Caco-2 (cell line): ENCODE measurements around the gene PAFAH1B1. TPM values are rescaled to one million over a fixed set of nuclear protein-coding genes. Genes with fewer than 3 reads are reported as not detected.

Source experiments
- BruUV-seq: library from RNA; stranded (reverse); fragments of 400-500 nt; replicated peaks from 2 replicates; lab custom pipeline; 2021; lab: Mats Ljungman, UMichigan
- CTCF ChIA-PET: fragments of 300-600 bp; sonication (Branson Sonifier 250); formaldehyde crosslinking; loops from one replicate; lab custom pipeline; 2022; ENCODE audit warnings: antibody characterized with exemption; lab: Charles Lee
- POLR2A ChIA-PET: fragments of 300-600 bp; sonication (Branson Sonifier 250); formaldehyde crosslinking; loops from one replicate; lab custom pipeline; 2022; ENCODE audit warnings: antibody characterized with exemption; lab: Charles Lee
- DNase-seq, 2 experiments: peaks; one replicate each; pipeline versions ENCODE4 v3.0.0 to v3.0.0-alpha.2; 2020 to 2022
- H3K27me3 ChIP-seq: replicated peaks from 2 replicates; pipeline ENCODE4 v1.6.0; 2011; ENCODE audit warnings: low read length; ENCODE audit not compliant: control insufficient read depth, insufficient read depth
- H3K36me3 ChIP-seq: 2 replicates; pipeline ENCODE4 v1.5.1; 2011; ENCODE audit warnings: low read length; ENCODE audit not compliant: control insufficient read depth, insufficient read depth
- H3K4me1 ChIP-seq: fragments of 250-450 bp; sonication (Bioruptor Pico); 2 replicates; pipeline ENCODE4 v1.5.1; 2020; ENCODE audit warnings: mild to moderate bottlenecking
- H3K4me3 ChIP-seq: 2 replicates; pipeline ENCODE4 v1.5.1; 2011; ENCODE audit warnings: low read depth, mild to moderate bottlenecking, control low read depth, low read length
- H3K9me3 ChIP-seq: fragments of 250-450 bp; sonication (Bioruptor Pico); 2 replicates; pipeline ENCODE4 v1.5.1; 2020; ENCODE audit warnings: mild to moderate bottlenecking, moderate library complexity
- H3K27ac Mint-ChIP-seq: one replicate; pipeline ENCODE4 v1.8.0; 2022; ENCODE audit warnings: mixed read lengths; ENCODE audit not compliant: unreplicated experiment
- H3K27me3 Mint-ChIP-seq: one replicate; pipeline ENCODE4 v1.8.0; 2022; ENCODE audit warnings: mixed read lengths; ENCODE audit not compliant: insufficient read depth, unreplicated experiment
- H3K36me3 Mint-ChIP-seq: one replicate; pipeline ENCODE4 v1.8.0; 2022; ENCODE audit warnings: mild to moderate bottlenecking, mixed read lengths; ENCODE audit not compliant: insufficient read depth, unreplicated experiment
- H3K4me1 Mint-ChIP-seq: one replicate; pipeline ENCODE4 v1.8.0; 2022; ENCODE audit warnings: low read depth, mixed read lengths; ENCODE audit not compliant: unreplicated experiment
- H3K4me3 Mint-ChIP-seq: one replicate; pipeline ENCODE4 v1.8.0; 2022; ENCODE audit warnings: mild to moderate bottlenecking, moderate library complexity, mixed read lengths; ENCODE audit not compliant: unreplicated experiment
- H3K9me3 Mint-ChIP-seq: one replicate; pipeline ENCODE4 v1.8.0; 2022; ENCODE audit warnings: mixed read lengths; ENCODE audit not compliant: unreplicated experiment
- intact Hi-C: fragments of 100-400 bp; cut with micrococcal nuclease; formaldehyde crosslinking; loops from one replicate; pipeline ENCODE4 v1.10.0; 2022; ENCODE audit not compliant: unreplicated experiment
- total RNA-seq: library from RNA; stranded (reverse); gene quantifications from 2 replicates; pipeline ENCODE4 v1.2.3, GENCODE V29; 2022
- TF ChIP-seq, protein P1 (sequence below), 2 experiments: fragments of 200-600 bp in 1 of 2; IDR thresholded peaks; 1 replicate in 1 of 2; 2 replicates in 1 of 2; pipeline versions ENCODE4 v1.5.1 to v1.8.0; 2011 to 2022; ENCODE audit warnings: antibody characterized with exemption in 1 of 2, control low read depth in 1 of 2, inconsistent platforms in 1 of 2, low read depth in 1 of 2, low read length in 1 of 2, mild to moderate bottlenecking in 1 of 2, moderate library complexity in 1 of 2; ENCODE audit not compliant: insufficient read depth in 1 of 2, severe bottlenecking in 1 of 2, unreplicated experiment in 1 of 2

Gene PAFAH1B1
- total RNA-seq, 1 experiment from 2014 or later = 141 TPM

DNA sequence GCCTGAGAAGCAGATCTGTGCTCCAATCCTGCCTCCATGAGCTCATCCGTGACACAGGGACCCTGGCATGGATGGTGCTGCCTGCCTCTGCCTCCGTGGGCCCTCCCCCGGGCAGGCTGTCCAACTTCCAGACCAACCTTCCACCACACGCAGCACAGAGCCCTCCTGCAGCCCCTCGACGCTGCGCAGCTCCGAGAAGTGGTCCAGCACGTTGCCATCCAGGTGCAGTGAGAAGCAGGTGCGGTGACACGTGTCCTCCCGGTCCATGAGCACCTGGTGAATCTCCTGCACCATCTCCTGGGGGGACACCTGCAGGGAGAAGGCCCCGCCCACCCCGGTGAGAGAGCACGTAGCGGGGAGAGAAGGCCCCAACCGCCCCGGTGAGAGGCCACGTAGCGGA lies 109.7 kb downstream of the PAFAH1B1 start:
- peaks cover 3% of the 10 kb centered on the region; the same call in 1 of the 2 replicates for H3K36me3 ChIP-seq
- peaks cover 67% of the 10 kb centered on the region for H3K36me3 Mint-ChIP-seq

DNA sequence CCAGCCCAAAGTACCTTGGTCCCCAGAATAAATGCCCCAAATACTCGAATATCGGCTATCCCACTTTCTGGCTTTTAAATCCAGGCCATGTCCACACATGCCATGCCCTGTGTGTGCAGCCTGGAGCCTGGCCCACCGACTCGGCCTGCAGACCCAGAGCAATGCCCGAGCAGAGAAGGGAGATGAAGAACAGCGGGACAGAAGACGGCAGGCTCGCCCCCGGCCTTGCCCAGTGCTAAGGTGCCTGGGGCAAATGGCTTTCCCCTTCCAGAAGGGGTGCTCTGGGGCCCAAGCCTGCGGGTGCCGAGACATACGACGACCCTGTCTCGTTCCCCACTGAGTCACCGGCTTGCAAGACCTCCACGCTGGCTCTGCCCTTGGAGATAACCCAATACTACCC lies 110.2 kb downstream of the PAFAH1B1 start:
- no TSS peak for BruUV-seq
- H3K36me3 Mint-ChIP-seq = peaks cover 63% of the 10 kb centered on the region
- TF ChIP-seq, protein P1, sequence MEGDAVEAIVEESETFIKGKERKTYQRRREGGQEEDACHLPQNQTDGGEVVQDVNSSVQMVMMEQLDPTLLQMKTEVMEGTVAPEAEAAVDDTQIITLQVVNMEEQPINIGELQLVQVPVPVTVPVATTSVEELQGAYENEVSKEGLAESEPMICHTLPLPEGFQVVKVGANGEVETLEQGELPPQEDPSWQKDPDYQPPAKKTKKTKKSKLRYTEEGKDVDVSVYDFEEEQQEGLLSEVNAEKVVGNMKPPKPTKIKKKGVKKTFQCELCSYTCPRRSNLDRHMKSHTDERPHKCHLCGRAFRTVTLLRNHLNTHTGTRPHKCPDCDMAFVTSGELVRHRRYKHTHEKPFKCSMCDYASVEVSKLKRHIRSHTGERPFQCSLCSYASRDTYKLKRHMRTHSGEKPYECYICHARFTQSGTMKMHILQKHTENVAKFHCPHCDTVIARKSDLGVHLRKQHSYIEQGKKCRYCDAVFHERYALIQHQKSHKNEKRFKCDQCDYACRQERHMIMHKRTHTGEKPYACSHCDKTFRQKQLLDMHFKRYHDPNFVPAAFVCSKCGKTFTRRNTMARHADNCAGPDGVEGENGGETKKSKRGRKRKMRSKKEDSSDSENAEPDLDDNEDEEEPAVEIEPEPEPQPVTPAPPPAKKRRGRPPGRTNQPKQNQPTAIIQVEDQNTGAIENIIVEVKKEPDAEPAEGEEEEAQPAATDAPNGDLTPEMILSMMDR (IDR thresholded peaks at IDR 0.05; ENCODE audit: insufficient read depth in 1 of 2, low read depth in 1 of 2, low read length in 1 of 2, severe bottlenecking in 1 of 2, unreplicated experiment in 1 of 2) = no peak
- POLR2A ChIA-PET = no interaction called here
- H3K27me3 Mint-ChIP-seq = no peaks in the 10 kb centered on the region
- no peaks in the 10 kb centered on the region for H3K9me3 Mint-ChIP-seq
- no peak overlapping the region for H3K4me3 ChIP-seq
- peaks cover 1% of the 10 kb centered on the region; the same call in 1 of the 2 replicates for H3K36me3 ChIP-seq
- H3K27ac Mint-ChIP-seq = no peak overlapping the region
- CTCF ChIA-PET = no interaction called here
- intact Hi-C loops = no loop called here
- no peak overlapping the region for H3K4me3 Mint-ChIP-seq
- no peaks in the 10 kb centered on the region for H3K4me1 Mint-ChIP-seq
- DNase-seq = no peak
- H3K27me3 ChIP-seq = no peaks in the 10 kb centered on the region
- no peaks in the 10 kb centered on the region for H3K9me3 ChIP-seq
- no peaks in the 10 kb centered on the region for H3K4me1 ChIP-seq

More for the DNA sequence above, 109.7 kb downstream of the PAFAH1B1 start:
- intact Hi-C loops = no loop called here
- TF ChIP-seq, protein P1 (IDR thresholded peaks at IDR 0.05; ENCODE audit: insufficient read depth in 1 of 2, low read depth in 1 of 2, low read length in 1 of 2, severe bottlenecking in 1 of 2, unreplicated experiment in 1 of 2) = no peak
- Histone ChIP-seq H3K9me3 (no peaks in the 10 kb centered on the region), H3K27me3 (no peaks in the 10 kb centered on the region), H3K4me3 (no peak overlapping the region), H3K4me1 (no peaks in the 10 kb centered on the region)
- BruUV-seq = no TSS peak
- Mint-ChIP-seq H3K4me3 (no peak overlapping the region), H3K9me3 (no peaks in the 10 kb centered on the region), H3K4me1 (no peaks in the 10 kb centered on the region), H3K27ac (no peak overlapping the region), H3K27me3 (no peaks in the 10 kb centered on the region)
- peak in 1 of 2 experiments; percentile 27 for DNase-seq
- POLR2A ChIA-PET = no interaction called here
- CTCF ChIA-PET = interaction anchor here (0.6 kb wide), 1 partner anchor 1359 kb away, joined by 6 read pairs; no protein-coding TSS in a partner anchor

DNA sequence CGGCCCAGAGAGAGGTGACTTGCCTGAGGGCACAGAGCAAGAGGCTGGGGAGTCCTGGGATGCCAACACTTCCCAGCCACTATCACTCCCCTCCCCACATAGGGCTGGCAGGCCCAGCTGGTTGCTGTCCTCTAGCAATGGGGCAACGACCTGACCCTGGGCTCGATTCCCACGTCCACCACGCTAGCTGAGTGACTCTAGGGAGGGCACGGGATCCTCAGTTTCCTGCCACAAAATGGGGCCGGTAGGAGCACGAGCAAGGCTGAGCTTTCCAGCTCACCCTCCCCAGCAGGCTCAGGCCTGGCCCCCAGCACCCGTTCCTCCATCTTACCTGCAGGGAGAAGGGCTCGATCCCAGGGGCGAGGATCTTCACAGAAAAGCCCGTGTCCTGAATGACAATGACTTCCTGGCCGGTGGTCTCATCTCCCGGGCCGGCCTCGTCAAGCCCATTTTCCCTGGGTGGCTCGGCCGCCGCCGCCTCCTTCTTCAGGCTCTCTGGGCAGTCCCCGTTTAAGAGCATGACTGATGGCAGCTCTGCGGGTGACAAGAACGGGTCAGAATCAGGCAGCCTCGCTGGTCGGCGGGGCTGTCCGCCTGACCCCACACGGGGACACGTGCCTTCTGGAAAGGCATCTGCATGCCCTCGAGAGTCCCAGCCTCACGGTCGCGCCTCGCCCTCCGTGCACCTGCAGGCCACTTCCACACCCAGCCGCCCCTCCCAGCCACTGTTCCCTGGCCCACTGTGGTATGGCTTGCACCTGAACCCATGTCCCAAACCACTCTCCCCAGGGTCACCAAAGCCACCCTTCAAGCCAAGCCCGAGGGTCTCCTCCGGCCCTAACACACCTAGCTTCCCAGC lies 110.8 kb downstream of the PAFAH1B1 start:
- H3K9me3 ChIP-seq = no peaks in the 10 kb centered on the region
- ChIA-PET CTCF (no interaction called here), POLR2A (no interaction called here)
- Mint-ChIP-seq H3K27ac (no peak overlapping the region), H3K27me3 (no peaks in the 10 kb centered on the region), H3K4me1 (peaks cover 4% of the 10 kb centered on the region), H3K36me3 (peaks cover 60% of the 10 kb centered on the region), H3K4me3 (no peak overlapping the region), H3K9me3 (no peaks in the 10 kb centered on the region)
- H3K4me3 ChIP-seq = no peak overlapping the region
- TF ChIP-seq, protein P1 (IDR thresholded peaks at IDR 0.05; ENCODE audit: insufficient read depth in 1 of 2, low read depth in 1 of 2, low read length in 1 of 2, severe bottlenecking in 1 of 2, unreplicated experiment in 1 of 2) = no peak
- peak in 1 of 2 experiments; percentile 38 for DNase-seq
- intact Hi-C loops = no loop called here
- H3K36me3 ChIP-seq = peaks cover 1% of the 10 kb centered on the region; the same call in 1 of the 2 replicates
- no TSS peak for BruUV-seq
- peaks cover 5% of the 10 kb centered on the region for H3K4me1 ChIP-seq
- H3K27me3 ChIP-seq = no peaks in the 10 kb centered on the region
